HG03521 (cell line): Measurements from ENCODE around the gene IGFBPL1.

Experiments
- ATAC-seq: cut with Tn5 transposase; IDR thresholded peaks from one replicate; pipeline ENCODE4 v1.9.1; 2021; ENCODE audit warnings: mild to moderate bottlenecking, moderate library complexity; ENCODE audit not compliant: unreplicated experiment

IGFBPL1 gene

GRCh38 chr9:38357350-38358114 is 66.7 kb downstream of the IGFBPL1 start:
- ATAC-seq: no peak

DNA sequence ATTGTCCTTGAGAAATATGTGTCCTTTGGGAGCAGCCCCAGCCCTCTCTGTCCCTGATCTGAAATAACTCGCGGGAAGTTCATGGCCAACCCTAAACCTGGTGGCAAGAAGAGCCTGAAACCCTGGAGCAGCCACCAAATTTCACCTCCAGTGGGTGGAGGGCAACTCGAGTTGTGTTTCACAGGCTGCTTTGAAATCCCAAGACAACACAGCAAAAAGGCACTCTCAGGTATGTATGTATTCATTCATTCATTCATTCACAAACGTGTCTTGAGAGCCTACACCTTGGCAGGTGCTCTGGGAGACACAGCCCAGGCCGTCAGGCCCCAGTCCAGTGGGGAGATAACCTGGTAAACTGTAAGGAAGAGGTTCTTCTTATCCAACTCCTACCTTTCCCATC is 67.4 kb downstream of the IGFBPL1 start:
- ATAC-seq: no peak
